Stomach (tissue), 9 donors: ENCODE data around the gene DOP1B. TPM values are rescaled to one million over a fixed set of nuclear protein-coding genes. Genes with fewer than 3 reads are reported as not detected.

Experiments used
- DNase-seq, 2 donors: peaks; one replicate each; pipeline versions ENCODE4 v3.0.0 to v3.0.0-alpha.2; 2013 to 2019
- H3K27ac ChIP-seq, 5 donors: fragments of 200-600 bp in 4 of 5; sonication (generic) in 4 of 5; one replicate each; pipeline ENCODE4 v1.5.1; 2013 to 2019; ENCODE audit warnings: mild to moderate bottlenecking in 1 of 5, moderate library complexity in 1 of 5
- H3K27me3 ChIP-seq, 3 donors: fragments of 200-600 bp; sonication (generic); one replicate each; pipeline ENCODE4 v1.5.1; 2017 to 2019; ENCODE audit warnings: mixed run types in 1 of 3
- H3K36me3 ChIP-seq, 4 donors: fragments of 200-600 bp; sonication (generic); 1 replicate in 3 of 4; 2 replicates in 1 of 4; pipeline ENCODE4 v1.5.1; 2016 to 2019
- H3K4me1 ChIP-seq, 4 donors: fragments of 200-600 bp; sonication (generic); one replicate each; pipeline ENCODE4 v1.5.1; 2016 to 2019
- H3K4me3 ChIP-seq, 4 donors: fragments of 200-600 bp; sonication (generic) in 3 of 4; one replicate each; pipeline ENCODE4 v1.5.1; 2016 to 2019; ENCODE audit warnings: mild to moderate bottlenecking in 1 of 4
- H3K9me3 ChIP-seq, 4 donors: fragments of 200-600 bp; sonication (generic); one replicate each; pipeline ENCODE4 v1.5.1; 2016 to 2019
- EP300 ChIP-seq: sonication (generic); formaldehyde crosslinking; IDR thresholded peaks from one replicate; pipeline ENCODE4 v1.6.1; 2017; ENCODE audit warnings: antibody characterized with exemption
- POLR2A ChIP-seq, 4 donors: fragments of 450-650 bp; IDR thresholded peaks; one replicate each; pipeline ENCODE4 v1.6.1; 2016; ENCODE audit warnings: antibody characterized with exemption in 4 of 4, control low read depth in 2 of 4, mild to moderate bottlenecking in 1 of 4, moderate library complexity in 1 of 4
- POLR2AphosphoS5 ChIP-seq, 3 donors: sonication (generic); formaldehyde crosslinking; IDR thresholded peaks; one replicate each; pipeline ENCODE4 v1.6.1; 2016; ENCODE audit warnings: antibody characterized with exemption in 3 of 3
- WGBS, 5 donors: extraction: QIAGEN DNeasy Blood & Tissue Kit in 3 of 5; methylation state at CpG; one replicate each; pipeline versions ENCODE4 v1.1.5 to v1.1.7; 2013 to 2018; 5-methylcytosine and 5-hydroxymethylcytosine counted together
- intact Hi-C: fragments of 100-400 bp; cut with DNase I; formaldehyde crosslinking; loops from one replicate; pipeline ENCODE4 v1.15.1; 2023; ENCODE audit warnings: low total_unique reads
- polyA plus RNA-seq, 3 donors: library from polyadenylated mRNA; stranded (reverse); fragments of 200-250 nt; gene quantifications; one replicate each; pipeline ENCODE4 v1.2.3, GENCODE V29; 2013
- total RNA-seq, 5 donors: library from RNA; depleted of rRNA; stranded (reverse); fragments of >200 nt; gene quantifications; one replicate each; pipeline versions ENCODE4 v1.1.0 to v1.2.3, GENCODE V29; 2014 to 2016
- TF ChIP-seq, protein P1 (sequence below), 7 experiments: fragments of 450-650 bp in 4 of 7; fragments of 200-600 bp in 3 of 7; sonication (generic) in 3 of 7; IDR thresholded peaks; one replicate each; pipeline ENCODE4 v1.5.1; 2016 to 2019; ENCODE audit warnings: antibody characterized with exemption in 7 of 7, control low read depth in 2 of 7, mild to moderate bottlenecking in 1 of 7
- donor health status: healthy with polysubstance abuse.
- donor health status: Bipolar disorder and iron deficiency.
- donor health status: healthy.

Gene DOP1B
- total and polyA plus RNA-seq, 8 donors = 4.1 to 63.2 (median 35.0) TPM

DNA sequence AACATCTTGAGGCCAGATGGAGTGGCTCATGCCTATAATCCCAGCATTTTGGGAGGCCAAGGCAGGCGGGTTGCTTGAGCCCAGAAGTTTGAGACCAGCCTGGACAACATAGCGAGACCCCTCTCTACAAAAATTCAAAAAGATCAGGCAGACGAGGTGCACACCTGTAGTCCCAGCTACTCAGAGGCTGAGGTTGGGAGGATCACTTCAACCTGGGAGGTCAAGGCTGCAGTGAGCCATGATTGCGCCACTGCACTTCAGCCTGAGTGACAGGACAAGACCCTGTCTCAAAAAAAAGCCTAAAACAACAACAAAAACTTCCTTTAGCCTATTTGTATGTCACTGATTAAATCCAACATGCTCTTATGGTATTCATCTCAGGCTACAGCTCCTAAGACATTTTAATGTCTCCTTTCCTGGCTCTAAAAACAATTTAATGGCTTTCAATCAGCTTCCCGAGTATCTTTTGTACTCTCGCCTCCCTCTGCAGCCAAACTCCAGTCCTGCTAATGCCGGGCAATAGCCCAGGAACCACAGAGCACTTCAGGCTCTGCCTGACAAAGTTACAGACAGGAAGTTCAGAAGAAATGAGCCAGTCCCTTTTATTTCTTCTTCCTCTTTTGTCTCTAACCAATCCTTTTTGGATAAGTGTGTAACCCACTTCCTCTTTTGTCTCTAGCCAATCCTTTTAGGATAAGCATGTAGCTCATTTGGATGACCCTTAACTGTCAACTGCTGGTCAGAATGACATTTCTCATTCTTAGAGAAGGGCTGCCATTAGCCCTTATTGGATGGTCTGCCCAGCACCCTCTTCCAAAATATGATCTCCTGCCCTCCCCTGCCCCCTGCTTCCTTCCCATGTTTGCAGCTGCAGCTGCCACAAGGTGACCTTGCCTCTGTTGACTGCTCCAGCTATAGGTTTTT, 6.6 kb upstream of the DOP1B start:
- intact Hi-C loops = loop anchor here (10.0 kb wide), 2 partner anchors 55 to 185 kb away; no protein-coding TSS in a partner anchor
- peak overlapping the region; percentile 50 to 74 (median 57) for H3K27ac ChIP-seq
- peaks cover 0 to 17% (median 8%) of the 10 kb centered on the region in 4 donors for H3K36me3 ChIP-seq
- DNase-seq = peak in 1 of 2 donors; percentile 55
- peaks cover 11 to 25% (median 14%) of the 10 kb centered on the region in 4 donors for H3K4me1 ChIP-seq
- H3K27me3 ChIP-seq = no peaks in the 10 kb centered on the region
- no peak overlapping the region for H3K4me3 ChIP-seq
- TF ChIP-seq, protein P1, sequence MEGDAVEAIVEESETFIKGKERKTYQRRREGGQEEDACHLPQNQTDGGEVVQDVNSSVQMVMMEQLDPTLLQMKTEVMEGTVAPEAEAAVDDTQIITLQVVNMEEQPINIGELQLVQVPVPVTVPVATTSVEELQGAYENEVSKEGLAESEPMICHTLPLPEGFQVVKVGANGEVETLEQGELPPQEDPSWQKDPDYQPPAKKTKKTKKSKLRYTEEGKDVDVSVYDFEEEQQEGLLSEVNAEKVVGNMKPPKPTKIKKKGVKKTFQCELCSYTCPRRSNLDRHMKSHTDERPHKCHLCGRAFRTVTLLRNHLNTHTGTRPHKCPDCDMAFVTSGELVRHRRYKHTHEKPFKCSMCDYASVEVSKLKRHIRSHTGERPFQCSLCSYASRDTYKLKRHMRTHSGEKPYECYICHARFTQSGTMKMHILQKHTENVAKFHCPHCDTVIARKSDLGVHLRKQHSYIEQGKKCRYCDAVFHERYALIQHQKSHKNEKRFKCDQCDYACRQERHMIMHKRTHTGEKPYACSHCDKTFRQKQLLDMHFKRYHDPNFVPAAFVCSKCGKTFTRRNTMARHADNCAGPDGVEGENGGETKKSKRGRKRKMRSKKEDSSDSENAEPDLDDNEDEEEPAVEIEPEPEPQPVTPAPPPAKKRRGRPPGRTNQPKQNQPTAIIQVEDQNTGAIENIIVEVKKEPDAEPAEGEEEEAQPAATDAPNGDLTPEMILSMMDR (IDR thresholded peaks at IDR 0.05) = no peak
- TF ChIP-seq EP300 = no peak
- TF ChIP-seq POLR2AphosphoS5 (IDR thresholded peaks at IDR 0.05) = no peak
- TF ChIP-seq POLR2A (IDR thresholded peaks at IDR 0.05) = no peak
- WGBS, 5 donors = 55 to 63% (median 58%) methylated on average over 7 of the region's 7 CpGs
- no peaks in the 10 kb centered on the region for H3K9me3 ChIP-seq

GRCh38 chr21:36155603-36156338, 853 bp upstream of the DOP1B start:
- TF ChIP-seq POLR2AphosphoS5 (IDR thresholded peaks at IDR 0.05) = peak; percentile 44 to 97 (median 96)
- peak in 2 of 4 donors; percentile 87 to 93 for TF ChIP-seq POLR2A (IDR thresholded peaks at IDR 0.05)
- TF ChIP-seq, protein P1 (IDR thresholded peaks at IDR 0.05) = no peak
- no peak for TF ChIP-seq EP300
- WGBS, 5 donors = 4 to 17% (median 5%) methylated on average over 7 to 53 of the region's 53 CpGs
- no peaks in the 10 kb centered on the region for H3K36me3 ChIP-seq

GRCh38 chr21:36156339-36156814, 247 bp upstream of the DOP1B start:
- Histone ChIP-seq H3K9me3 (no peaks in the 10 kb centered on the region), H3K36me3 (no peaks in the 10 kb centered on the region), H3K4me1 (peaks cover 9 to 46% (median 38%) of the 10 kb centered on the region in 4 donors), H3K4me3 (peak overlapping the region; percentile 91 to 99 (median 96)), H3K27me3 (no peaks in the 10 kb centered on the region), H3K27ac (peak overlapping the region; percentile 90 to 99 (median 93))
- 1 to 3% (median 1%) methylated on average over 15 to 43 of the region's 43 CpGs for WGBS, 5 donors
- intact Hi-C loops = no loop called here
- TF ChIP-seq, protein P1 (IDR thresholded peaks at IDR 0.05) = no peak
- TF ChIP-seq POLR2A (IDR thresholded peaks at IDR 0.05) = no peak
- no peak for TF ChIP-seq EP300
- peak in 2 of 3 donors; percentile 33 to 81 for TF ChIP-seq POLR2AphosphoS5 (IDR thresholded peaks at IDR 0.05)
- DNase-seq = peak; percentile 100

More at GRCh38 chr21:36155603-36156338, 853 bp upstream of the DOP1B start:
- peak; percentile 80 to 86 for DNase-seq
- Histone ChIP-seq H3K27ac (peak overlapping the region; percentile 87 to 97 (median 90)), H3K27me3 (no peaks in the 10 kb centered on the region), H3K9me3 (no peaks in the 10 kb centered on the region), H3K4me1 (peaks cover 10 to 47% (median 38%) of the 10 kb centered on the region in 4 donors), H3K4me3 (peak overlapping the region; percentile 53 to 79 (median 70))
- intact Hi-C loops = no loop called here
